Upper lobe of right lung (tissue), 1 donor: Measurements from ENCODE around the gene HNRNPL. TPM values are rescaled to one million over a fixed set of nuclear protein-coding genes. Genes with fewer than 3 reads are reported as not detected.
"Not testable (repeated sequence)": the region's sequence is repeated elsewhere in the genome, so short reads cannot be mapped to it uniquely, and the experiment has no call there.

ENCODE experiments used
- ATAC-seq: fragments of 200-7000 bp; cut with Tn5 transposase; one replicate; pipeline ENCODE4 v1.9.1; 2020; ENCODE audit warnings: mild to moderate bottlenecking, moderate library complexity
- DNase-seq: peaks from one replicate; pipeline ENCODE4 v3.0.0-alpha.2; 2020
- H3K27ac ChIP-seq: fragments of 200-600 bp; one replicate; pipeline ENCODE4 v1.8.0; 2022
- H3K27me3 ChIP-seq: fragments of 200-600 bp; one replicate; pipeline ENCODE4 v1.8.0; 2022; ENCODE audit warnings: mild to moderate bottlenecking
- H3K36me3 ChIP-seq: fragments of 200-600 bp; one replicate; pipeline ENCODE4 v1.8.0; 2022
- H3K4me1 ChIP-seq: fragments of 200-600 bp; one replicate; pipeline ENCODE4 v1.8.0; 2022
- H3K4me3 ChIP-seq: fragments of 200-600 bp; one replicate; pipeline ENCODE4 v1.8.0; 2022; ENCODE audit warnings: mild to moderate bottlenecking
- H3K9me3 ChIP-seq: fragments of 200-600 bp; one replicate; pipeline ENCODE4 v1.8.0; 2022
- intact Hi-C: fragments of 100-400 bp; cut with DNase I; formaldehyde crosslinking; loops from one replicate; pipeline ENCODE4 v1.11.0; 2022
- total RNA-seq: library from RNA; stranded (reverse); fragmentation: NEBNext Ultra II Directional; extraction: Animal tissue kit (Norgen Biotek cat#: 25700); gene quantifications from one replicate; pipeline ENCODE4 v1.2.1, GENCODE V29; 2021
- TF ChIP-seq, protein P1 (sequence below): fragments of 200-600 bp; IDR thresholded peaks from one replicate; pipeline ENCODE4 v1.8.0; 2022; ENCODE audit warnings: antibody characterized with exemption
- donor health status: DM: no; HTN: yes; CAD: no; lungs with severe emphysema.

HNRNPL gene
- total RNA-seq, 1 donor from 2014 or later = 248 TPM

DNA sequence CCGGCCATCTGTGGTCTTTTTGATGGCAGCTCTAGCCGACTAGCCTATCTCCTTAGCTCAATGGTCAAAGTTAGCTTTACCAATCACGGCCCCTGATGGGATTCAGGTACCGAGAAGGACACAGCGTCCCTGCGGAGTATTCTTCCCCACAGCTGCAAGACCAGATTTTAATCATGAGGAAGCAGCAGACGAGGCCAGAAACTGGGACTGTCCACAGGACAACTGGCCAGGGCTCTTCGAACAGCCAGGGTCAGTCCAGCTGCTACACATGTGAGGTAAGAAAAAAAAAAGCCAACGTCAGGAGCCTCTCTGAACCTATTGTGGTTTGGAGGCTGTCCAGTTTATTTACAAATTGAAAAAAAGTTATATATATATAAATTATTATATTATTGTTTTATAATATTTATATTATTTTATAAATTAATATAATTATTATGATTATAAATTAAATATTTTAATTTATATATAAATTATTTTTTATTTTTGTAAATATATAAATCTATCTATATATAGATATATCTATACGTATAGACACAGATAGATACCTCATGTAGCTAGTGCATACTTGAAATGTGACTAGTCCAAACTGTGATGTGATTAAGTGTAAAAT lies 17.5 kb upstream of the HNRNPL start:
- TF ChIP-seq, protein P1, sequence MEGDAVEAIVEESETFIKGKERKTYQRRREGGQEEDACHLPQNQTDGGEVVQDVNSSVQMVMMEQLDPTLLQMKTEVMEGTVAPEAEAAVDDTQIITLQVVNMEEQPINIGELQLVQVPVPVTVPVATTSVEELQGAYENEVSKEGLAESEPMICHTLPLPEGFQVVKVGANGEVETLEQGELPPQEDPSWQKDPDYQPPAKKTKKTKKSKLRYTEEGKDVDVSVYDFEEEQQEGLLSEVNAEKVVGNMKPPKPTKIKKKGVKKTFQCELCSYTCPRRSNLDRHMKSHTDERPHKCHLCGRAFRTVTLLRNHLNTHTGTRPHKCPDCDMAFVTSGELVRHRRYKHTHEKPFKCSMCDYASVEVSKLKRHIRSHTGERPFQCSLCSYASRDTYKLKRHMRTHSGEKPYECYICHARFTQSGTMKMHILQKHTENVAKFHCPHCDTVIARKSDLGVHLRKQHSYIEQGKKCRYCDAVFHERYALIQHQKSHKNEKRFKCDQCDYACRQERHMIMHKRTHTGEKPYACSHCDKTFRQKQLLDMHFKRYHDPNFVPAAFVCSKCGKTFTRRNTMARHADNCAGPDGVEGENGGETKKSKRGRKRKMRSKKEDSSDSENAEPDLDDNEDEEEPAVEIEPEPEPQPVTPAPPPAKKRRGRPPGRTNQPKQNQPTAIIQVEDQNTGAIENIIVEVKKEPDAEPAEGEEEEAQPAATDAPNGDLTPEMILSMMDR = no peak
- Histone ChIP-seq H3K27me3 (no peaks in the 10 kb centered on the region), H3K4me1 (peaks cover 34% of the 10 kb centered on the region), H3K27ac (no peak overlapping the region), H3K9me3 (no peaks in the 10 kb centered on the region), H3K4me3 (no peak overlapping the region), H3K36me3 (no peaks in the 10 kb centered on the region)
- no peak for ATAC-seq
- DNase-seq = no peak
- intact Hi-C loops = no loop called here

DNA sequence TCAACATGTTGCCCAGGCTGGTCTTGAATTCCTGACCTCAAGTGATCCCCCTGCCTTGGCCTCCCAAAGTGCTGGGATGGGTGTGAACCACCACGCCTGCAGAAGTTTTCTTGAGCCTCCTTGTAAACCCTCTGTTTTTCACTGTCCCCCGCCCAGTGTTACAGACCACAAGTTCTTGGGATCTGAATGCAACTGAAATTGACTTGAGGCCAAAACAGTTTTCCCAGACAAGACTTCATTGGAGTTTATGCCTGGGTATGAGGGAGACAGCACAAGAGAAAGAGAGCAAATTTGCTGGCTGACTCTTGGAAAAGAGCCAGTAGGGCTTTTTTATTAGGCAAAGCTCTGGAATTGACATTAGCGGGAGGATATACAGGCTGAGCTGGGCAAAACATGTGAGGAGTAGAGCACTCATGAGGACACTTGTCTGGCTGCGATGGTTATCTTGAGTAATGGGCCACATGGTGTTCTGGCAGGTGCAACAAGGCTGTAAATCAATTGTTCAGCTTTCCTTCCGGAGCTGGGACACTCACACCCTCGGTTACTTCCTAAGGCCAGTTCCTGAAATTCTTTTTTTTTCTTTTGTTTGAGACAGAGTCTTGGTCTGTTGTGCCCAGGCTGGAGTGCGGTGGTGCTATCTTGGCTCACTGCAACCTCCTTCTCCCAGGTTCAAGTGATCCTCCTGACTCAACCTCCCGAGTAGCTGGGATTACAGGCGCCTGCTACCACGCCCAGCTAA lies 12.7 kb upstream of the HNRNPL start:
- peak; percentile 66 for ATAC-seq
- Histone ChIP-seq H3K4me3 (no peak overlapping the region), H3K4me1 (peaks cover 30% of the 10 kb centered on the region), H3K27me3 (no peaks in the 10 kb centered on the region), H3K9me3 (no peaks in the 10 kb centered on the region), H3K36me3 (no peaks in the 10 kb centered on the region), H3K27ac (peak overlapping the region; percentile 47)
- intact Hi-C loops = no loop called here
- TF ChIP-seq, protein P1 = no peak
- DNase-seq = no peak

DNA sequence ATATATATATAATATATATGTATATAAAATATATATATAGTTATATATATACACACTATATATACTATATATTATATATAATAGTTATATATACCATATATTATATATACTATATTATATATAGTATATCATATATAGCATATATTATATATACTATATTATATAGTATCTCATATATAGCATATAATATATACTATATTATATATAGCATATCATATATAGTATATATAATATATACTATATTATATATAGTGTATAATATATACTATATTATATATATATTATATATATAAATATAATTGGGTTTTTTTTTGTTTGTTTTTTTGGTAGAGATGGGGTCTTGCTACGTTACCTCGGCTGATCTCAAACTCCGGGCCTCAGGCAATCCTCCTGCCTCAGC lies 11.6 kb upstream of the HNRNPL start:
- Histone ChIP-seq H3K27me3 (no peaks in the 10 kb centered on the region), H3K4me3 (no peak overlapping the region), H3K27ac (no peak overlapping the region), H3K4me1 (peaks cover 33% of the 10 kb centered on the region), H3K9me3 (no peaks in the 10 kb centered on the region), H3K36me3 (no peaks in the 10 kb centered on the region)
- TF ChIP-seq, protein P1 = no peak
- no peak for DNase-seq
- no peak for ATAC-seq
- intact Hi-C loops = no loop called here

DNA sequence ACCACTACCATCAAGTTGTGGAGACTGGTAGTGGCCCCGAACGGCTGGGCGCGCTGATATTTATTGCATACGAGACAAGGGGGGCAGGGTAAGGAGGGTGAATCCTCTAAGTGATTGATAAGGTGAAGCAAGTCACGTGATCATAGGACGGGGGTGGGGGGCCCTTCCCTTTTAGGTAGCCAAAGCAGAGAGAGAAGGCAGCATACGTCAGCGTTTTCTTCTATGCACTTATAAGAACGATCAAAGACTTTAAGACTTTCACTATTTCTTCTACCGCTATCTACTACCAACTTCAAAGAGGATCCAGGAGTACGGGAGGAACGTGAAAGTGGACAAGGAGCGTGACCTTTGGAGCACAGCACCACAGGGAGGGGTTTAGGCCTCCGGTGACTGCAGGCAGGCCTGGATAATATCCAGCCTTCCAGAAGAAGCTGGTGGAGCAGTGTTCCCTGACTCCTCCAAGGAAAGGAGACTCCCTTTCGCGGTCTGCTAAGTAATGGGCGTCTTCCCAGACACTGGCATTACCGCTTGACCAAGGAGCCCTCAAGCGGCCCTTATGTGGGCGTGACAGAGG lies 9.9 kb upstream of the HNRNPL start:
- DNase-seq, H3K36me3 ChIP-seq, ATAC-seq, H3K27ac ChIP-seq, H3K27me3 ChIP-seq, intact Hi-C loops, H3K9me3 ChIP-seq, H3K4me3 ChIP-seq: not testable (repeated sequence)
- H3K4me1 ChIP-seq = peaks cover 26% of the 10 kb centered on the region

GRCh38 chr19:38856813-38857212 lies 7.0 kb upstream of the HNRNPL start:
- intact Hi-C loops = no loop called here
- Histone ChIP-seq H3K4me1 (peaks cover 11% of the 10 kb centered on the region), H3K9me3 (no peaks in the 10 kb centered on the region), H3K27ac (no peak overlapping the region), H3K27me3 (no peaks in the 10 kb centered on the region), H3K4me3 (no peak overlapping the region), H3K36me3 (no peaks in the 10 kb centered on the region)
- TF ChIP-seq, protein P1 = no peak
- DNase-seq (no peak), ATAC-seq (no peak)

DNA sequence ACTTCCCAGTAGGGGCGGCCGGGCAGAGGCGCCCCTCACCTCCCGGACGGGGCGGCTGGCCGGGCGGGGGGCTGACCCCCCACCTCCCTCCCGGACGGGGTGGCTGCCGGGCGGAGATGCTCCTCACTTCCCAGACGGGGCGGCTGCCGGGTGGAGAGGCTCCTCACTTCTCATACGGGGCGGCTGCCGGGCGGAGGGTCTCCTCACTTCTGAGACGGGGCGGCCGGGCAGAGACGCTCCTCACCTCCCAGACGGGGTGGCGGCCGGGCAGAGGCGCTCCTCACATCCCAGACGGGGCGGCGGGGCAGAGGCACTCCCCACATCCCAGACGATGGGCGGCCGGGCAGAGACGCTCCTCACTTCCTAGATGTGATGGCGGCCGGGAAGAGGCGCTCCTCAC lies 6.0 kb upstream of the HNRNPL start:
- H3K27ac ChIP-seq, ATAC-seq, H3K4me3 ChIP-seq, H3K9me3 ChIP-seq, DNase-seq, intact Hi-C loops, H3K27me3 ChIP-seq, H3K36me3 ChIP-seq: not testable (repeated sequence)
- peaks cover 14% of the 10 kb centered on the region for H3K4me1 ChIP-seq

GRCh38 chr19:38854961-38855360 lies 5.2 kb upstream of the HNRNPL start:
- ATAC-seq, H3K27me3 ChIP-seq, H3K36me3 ChIP-seq, H3K27ac ChIP-seq, DNase-seq, H3K9me3 ChIP-seq, intact Hi-C loops, H3K4me3 ChIP-seq: not testable (repeated sequence)
- peaks cover 15% of the 10 kb centered on the region for H3K4me1 ChIP-seq
